Stimulated activated CD4-positive, alpha-beta T cell treated with anti-CD3 and anti-CD28 coated beads, Interleukin-4, amount 100 ng/mL, for 48 hours (primary cell): ENCODE results near the gene TSC22D1.
"Not testable (repeated sequence)": the region's sequence is repeated elsewhere in the genome, so short reads cannot be mapped to it uniquely, and the experiment has no call there.

Experiments
- DNase-seq, 2 donors: peaks; one replicate each; pipeline ENCODE4 v3.0.0-alpha.2; 2020; ENCODE audit warnings: low read depth in 2 of 2

The TSC22D1 gene

GRCh38 chr13:44575741-44576350 lies at the start of gene TSC22D1:
Gene TSC22D1, minus strand, starts transcription at chr13:44576330. Its CDS starts 256 bp downstream, at chr13:44576074.
- peak; percentile 40 to 50 for DNase-seq

DNA sequence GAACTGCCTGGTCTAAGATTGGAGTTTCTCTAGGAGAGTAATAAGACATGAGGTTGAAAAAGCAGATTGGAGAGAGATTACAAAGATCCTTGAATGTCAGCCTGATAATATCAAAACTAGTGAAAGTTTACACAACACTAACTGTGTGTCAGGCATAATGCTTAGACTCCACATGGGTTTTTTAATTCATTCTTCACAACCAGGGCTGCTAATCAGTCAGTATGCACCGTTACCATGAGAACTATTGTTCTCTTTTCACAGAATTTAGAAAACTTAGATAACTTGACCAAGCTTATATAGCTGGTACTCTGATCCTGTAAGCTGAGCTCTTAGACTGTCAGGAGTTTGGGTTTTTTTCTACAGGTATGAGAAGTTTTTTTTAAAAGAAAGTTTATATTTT lies 46.6 kb upstream of the TSC22D1 start:
- DNase-seq = no peak

DNA sequence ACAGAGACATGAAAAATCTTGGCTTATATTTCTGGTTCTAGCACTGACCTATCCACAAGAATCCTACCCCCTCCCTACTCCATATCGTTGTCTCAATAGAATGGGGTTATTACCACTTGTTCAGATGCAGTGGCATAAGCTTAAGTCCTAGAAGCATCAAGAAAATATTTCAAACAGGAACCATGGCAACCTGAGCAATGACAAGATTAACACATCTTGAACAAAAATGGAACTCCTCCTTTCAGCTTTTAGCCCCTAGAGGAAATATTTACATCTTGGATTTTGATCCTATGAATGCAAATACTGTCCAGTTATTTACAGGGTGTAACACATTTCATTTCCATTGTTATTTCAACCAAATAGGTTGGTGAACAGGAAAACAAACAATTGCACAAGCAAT lies 46.1 kb upstream of the TSC22D1 start:
- DNase-seq = no peak

- DNase-seq = no peak
These were observed 43.9 kb upstream of the TSC22D1 start for GRCh38 chr13:44620057-44620456.

GRCh38 chr13:44619651-44620050 lies 43.5 kb upstream of the TSC22D1 start:
- no peak for DNase-seq

DNA sequence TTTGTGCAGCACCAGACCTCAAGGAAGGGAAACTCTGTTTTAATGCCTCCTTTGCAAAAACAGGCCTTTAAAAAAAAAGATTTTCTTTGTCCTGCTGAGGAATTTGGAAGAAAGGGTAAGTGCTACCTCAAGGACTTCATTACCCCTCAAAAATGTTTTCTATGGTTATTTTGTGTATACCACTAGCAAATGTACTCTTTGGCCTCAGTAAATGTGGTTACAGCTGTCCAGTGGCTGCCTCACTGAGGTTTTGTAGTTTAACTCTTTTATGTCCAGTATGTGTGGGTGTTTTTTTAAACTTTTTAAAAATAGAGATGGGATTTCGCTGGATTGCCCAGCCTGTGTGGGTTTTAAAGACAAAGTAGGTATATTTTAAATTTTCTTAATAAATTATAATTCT lies 42.2 kb upstream of the TSC22D1 start:
- no peak for DNase-seq

DNA sequence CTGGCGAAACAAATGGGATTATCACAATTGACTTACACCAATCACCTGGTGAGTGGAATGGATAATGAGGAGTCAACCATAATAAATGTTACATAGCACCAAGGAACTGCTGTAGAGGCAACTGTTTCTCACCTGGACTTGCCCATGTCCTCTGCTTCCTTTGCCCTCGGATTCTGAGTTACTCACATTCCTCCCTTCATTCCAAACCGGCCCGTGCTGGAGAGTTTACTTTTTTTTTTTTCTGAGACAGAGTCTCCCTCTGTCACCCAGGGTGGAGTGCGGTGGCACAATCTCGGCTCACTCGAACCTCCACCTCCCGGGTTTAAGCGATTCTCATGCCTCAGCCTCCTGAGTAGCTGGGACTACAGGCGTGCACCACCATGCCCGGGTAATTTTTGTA lies 41.5 kb upstream of the TSC22D1 start:
- DNase-seq = no peak

GRCh38 chr13:44609137-44609536 lies 33.0 kb upstream of the TSC22D1 start:
- DNase-seq = no peak

DNA sequence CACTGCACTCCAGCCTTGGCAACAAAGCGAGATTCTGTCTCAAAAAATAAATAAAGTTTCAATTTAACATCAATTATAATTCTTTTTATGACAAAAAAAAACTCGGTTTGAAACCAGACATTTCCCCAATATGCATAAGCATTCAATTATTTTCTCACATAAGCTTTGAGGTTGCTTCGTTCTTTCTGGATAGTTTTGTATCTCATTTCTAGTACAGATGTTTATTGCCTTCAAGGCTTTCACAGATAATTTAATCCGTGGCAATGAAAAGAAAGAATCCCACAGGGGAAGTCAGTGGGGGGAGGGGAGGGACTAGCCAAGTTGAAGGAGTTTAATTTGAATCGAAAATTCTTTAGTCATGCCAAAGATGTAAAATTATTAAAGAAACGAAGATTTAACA lies 29.6 kb upstream of the TSC22D1 start:
- no peak for DNase-seq

DNA sequence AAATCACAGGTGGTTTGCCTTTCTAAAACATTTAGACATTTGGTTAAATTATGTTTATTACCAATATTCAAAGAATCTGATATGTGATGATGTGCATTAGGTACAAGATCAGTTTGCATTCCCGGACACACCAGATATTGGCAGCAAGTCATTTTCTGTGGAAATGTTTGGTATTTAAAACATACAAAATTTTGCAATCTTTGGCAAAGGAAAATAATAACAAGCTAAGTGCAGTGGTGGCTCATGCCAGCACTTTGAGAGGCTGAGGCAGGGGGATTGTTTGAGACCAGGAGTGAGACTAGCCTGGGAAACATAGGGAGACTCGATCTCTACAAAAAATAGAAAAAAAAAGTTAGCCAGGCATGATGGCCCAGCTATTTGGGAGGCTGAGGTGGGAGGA lies 29.1 kb upstream of the TSC22D1 start:
- no peak for DNase-seq

- DNase-seq = no peak
These were observed 25.5 kb upstream of the TSC22D1 start for GRCh38 chr13:44601586-44601985.

GRCh38 chr13:44593861-44594592 lies 17.9 kb upstream of the TSC22D1 start:
- not testable (repeated sequence) for DNase-seq

DNA sequence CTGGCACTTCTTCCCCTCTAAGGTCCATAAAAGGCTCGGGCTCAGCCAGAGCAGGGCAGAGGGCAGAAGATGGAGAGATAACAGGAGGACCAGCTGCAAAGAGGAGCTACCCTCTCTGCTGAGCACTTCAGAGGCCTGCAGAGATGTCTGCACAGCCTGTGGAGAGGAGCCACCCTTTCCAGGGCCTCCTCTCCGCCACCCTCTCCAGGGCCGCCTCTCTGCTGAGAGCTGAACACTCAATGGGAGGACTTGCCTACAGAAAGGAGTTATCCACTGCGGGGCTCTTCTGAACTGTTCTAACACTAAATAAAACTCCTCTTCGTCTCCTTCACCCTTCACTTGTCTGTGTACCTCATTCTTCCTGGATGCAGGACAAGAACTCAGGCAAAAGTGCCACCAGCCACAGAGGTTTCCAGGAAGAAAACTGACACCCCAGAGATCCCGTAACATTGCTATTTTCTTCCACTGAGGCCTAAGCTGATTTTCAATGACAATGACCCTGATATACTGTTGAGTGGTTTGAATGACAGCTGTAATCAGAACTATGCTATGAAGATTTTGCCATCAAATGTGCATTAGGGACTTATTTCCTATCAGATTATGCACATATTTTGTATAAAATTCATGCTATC lies 16.2 kb upstream of the TSC22D1 start:
- DNase-seq = no peak

GRCh38 chr13:44591316-44591715 lies 15.2 kb upstream of the TSC22D1 start:
- no peak for DNase-seq

- no peak for DNase-seq
These were observed 7.0 kb upstream of the TSC22D1 start for GRCh38 chr13:44583137-44583536.

- no peak for DNase-seq
These were observed 1.9 kb upstream of the TSC22D1 start for GRCh38 chr13:44578067-44578400.

DNA sequence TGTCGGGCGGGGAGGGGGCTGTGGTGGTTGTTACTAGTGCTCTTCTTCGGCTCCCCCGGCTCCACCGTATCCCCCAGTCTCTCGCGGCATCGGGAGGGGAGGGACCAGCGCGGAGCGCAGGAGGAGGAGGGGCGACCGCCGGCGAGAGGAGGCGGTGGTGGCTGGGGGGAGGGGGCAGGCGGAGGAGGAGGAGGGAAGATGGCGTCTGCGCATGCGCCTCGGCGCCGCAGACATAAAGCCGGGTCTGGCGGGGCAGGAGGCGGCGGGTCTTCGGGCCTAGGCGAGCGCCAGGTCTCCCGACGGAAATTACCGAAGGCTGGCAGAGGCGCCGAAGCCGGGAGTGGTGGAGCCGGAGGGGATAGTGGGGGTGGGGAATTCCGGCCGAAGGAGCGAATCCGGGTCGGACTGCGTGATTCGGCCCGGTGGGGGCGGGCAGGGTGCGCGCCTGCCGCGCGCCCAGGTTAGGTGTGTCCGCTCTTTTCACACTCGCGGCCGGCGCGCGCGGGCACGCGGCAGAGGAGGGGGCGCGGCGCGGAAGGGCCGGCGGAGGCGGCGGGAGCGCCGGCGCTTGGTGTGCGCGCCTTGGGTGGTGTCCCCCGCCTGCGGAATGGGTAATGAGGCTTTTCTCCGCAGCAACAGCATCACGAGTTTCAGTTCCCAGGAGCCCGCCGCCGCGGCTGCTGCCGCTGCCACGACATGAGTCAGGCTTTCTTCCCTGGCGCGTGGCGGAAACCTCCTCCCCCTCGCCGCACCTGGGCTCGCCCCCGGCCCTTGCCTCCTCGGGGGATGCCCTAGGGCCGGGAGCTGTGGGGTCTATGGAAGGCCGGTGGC lies 1.3 kb upstream of the TSC22D1 start:
- DNase-seq = peak; percentile 93 to 96

GRCh38 chr13:44576351-44577235 lies 463 bp upstream of the TSC22D1 start:
- peak; percentile 11 to 15 for DNase-seq

DNA sequence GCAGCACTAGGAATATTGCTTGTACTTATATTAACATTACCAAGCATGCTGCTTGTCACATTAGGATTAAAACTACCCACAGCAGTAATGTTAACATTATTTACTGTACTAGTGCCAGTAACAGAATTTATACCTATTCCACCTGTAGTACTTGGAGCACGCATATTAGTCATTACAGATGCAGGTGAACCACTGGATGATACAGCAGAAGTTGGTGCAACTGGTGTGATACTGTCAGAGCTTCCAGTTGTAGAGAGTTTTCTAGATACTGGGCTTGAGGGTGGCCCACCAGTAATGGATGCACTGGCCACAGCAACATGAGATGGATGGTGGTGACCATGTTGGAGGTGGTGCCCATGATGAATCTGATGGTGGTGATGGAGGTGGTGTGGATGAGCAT lies 1.1 kb downstream of the TSC22D1 start:
- DNase-seq = no peak

- DNase-seq = no peak
These were observed 1.7 kb downstream of the TSC22D1 start for GRCh38 chr13:44574466-44574855.

DNA sequence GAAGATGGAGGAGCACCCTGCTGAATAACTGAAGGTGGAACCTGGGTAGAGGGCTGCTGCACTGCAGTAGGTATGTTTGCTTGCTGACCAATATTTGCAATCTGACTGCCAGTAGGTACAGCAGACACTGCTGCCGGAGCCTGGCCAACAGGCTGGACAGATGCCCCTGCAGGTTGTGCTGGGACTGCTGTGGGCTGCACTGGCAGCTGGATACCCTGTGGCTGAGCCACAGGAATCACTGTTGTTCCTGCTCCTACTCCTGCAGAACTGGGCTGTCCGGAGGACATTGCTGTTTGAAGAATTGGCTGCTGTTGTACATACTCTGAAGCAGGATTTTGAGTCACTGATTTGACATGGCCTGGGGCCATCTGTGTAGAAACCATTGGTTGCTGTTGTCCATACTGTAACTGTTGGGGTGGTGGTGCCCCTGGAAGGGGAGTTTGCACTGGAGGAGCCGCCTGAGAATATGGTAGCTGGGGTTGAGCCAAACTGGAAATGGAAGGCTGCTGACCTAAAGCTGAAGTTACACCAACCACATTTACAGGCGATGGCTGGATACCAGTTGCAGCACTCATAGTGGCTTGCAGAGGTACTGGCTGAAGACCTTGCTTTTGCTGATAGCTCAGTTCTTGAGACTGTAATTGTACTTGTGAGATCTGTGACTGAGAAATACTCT lies 2.2 kb downstream of the TSC22D1 start:
- DNase-seq = no peak
